H1 (cell line): ENCODE measurements around the gene SERPINE2. TPM values are rescaled to one million over a fixed set of nuclear protein-coding genes. Genes with fewer than 3 reads are reported as not detected.
A peak's percentile ranks its signal among the peaks of the same experiment; 100 is the strongest.

Experiments
- CHD2 ChIP-seq: IDR thresholded peaks from 2 replicates; pipeline ENCODE4 v1.6.1; 2012; ENCODE audit warnings: low read length, improper control_type of control experiment
- CREB1 ChIP-seq: IDR thresholded peaks from 2 replicates; pipeline ENCODE4 v1.6.1; 2012; ENCODE audit warnings: inconsistent platforms
- E2F6 ChIP-seq: IDR thresholded peaks from 2 replicates; pipeline ENCODE4 v1.6.1; 2012; ENCODE audit warnings: inconsistent platforms
- FOSL1 ChIP-seq: IDR thresholded peaks from 2 replicates; pipeline ENCODE4 v1.6.1; 2011; ENCODE audit warnings: mild to moderate bottlenecking, low read depth, low read length, moderate library complexity; ENCODE audit not compliant: insufficient read depth
- JUN ChIP-seq: IDR thresholded peaks from 2 replicates; pipeline ENCODE4 v1.6.1; 2011; ENCODE audit warnings: low read depth, mild to moderate bottlenecking, improper control_type of control experiment, low read length
- NRF1 ChIP-seq: IDR thresholded peaks from 2 replicates; pipeline ENCODE4 v1.6.1; 2011; ENCODE audit warnings: mild to moderate bottlenecking, low read depth, low read length, improper control_type of control experiment
- POU5F1 ChIP-seq: IDR thresholded peaks from 2 replicates; pipeline ENCODE4 v1.6.1; 2011; ENCODE audit warnings: low read depth, mild to moderate bottlenecking, low read length, moderate library complexity
- RAD21 ChIP-seq, 2 experiments: IDR thresholded peaks in 1 of 2; conservative IDR thresholded peaks in 1 of 2; 2 replicates each; pipeline ENCODE4 v1.6.1; 2011; ENCODE audit warnings: low read depth in 2 of 2, low read length in 2 of 2, improper control_type of control experiment in 1 of 2, inconsistent platforms in 1 of 2, mild to moderate bottlenecking in 1 of 2, moderate library complexity in 1 of 2
- RXRA ChIP-seq: IDR thresholded peaks from 2 replicates; pipeline ENCODE4 v1.6.1; 2011; ENCODE audit warnings: low read depth, mild to moderate bottlenecking, low read length, moderate library complexity; ENCODE audit not compliant: insufficient read depth
- SIN3A ChIP-seq, 2 experiments: IDR thresholded peaks in 1 of 2; conservative IDR thresholded peaks in 1 of 2; 2 replicates each; pipeline ENCODE4 v1.6.1; 2011 to 2012; ENCODE audit warnings: low read length in 2 of 2, improper control_type of control experiment in 1 of 2, low read depth in 1 of 2, mild to moderate bottlenecking in 1 of 2
- SP1 ChIP-seq: IDR thresholded peaks from 2 replicates; pipeline ENCODE4 v1.6.1; 2011; ENCODE audit warnings: low read depth, low read length
- polyA plus RNA-seq, 7 experiments: library from polyadenylated mRNA; depleted of rRNA in 3 of 7; stranded (reverse) in 5 of 7; unstranded in 2 of 7; fragments of >200 nt in 5 of 7; fragments of 200-250 nt in 2 of 7; gene quantifications; 1 replicate in 5 of 7; 2 replicates in 1 of 7; 4 replicates in 1 of 7; pipeline versions ENCODE4 v1.2.1 to v1.2.3, GENCODE V29; 2011 to 2013; ENCODE audit warnings: missing spikeins in 2 of 7, mixed read lengths in 2 of 7
- total RNA-seq: library from RNA; stranded (reverse); fragmentation: NEBNext Ultra II Directional; extraction: Animal tissue kit (Norgen Biotek cat#: 25700); gene quantifications from 2 replicates; pipeline ENCODE4 v1.2.1, GENCODE V29; 2021

SERPINE2 gene
- total and polyA plus RNA-seq, 2 of the 8 experiments (the other 6 are each of a cell fraction or from before 2014, with no cell fraction given): 26.2 to 76.0 TPM

GRCh38 chr2:224031358-224031970 lies 7.6 kb downstream of the SERPINE2 start (continued):
- TF ChIP-seq JUN: no peak
- TF ChIP-seq SIN3A (conservative IDR thresholded peaks at IDR 0.05 in 1 of 2, IDR thresholded peaks at IDR 0.05 in 1 of 2; ENCODE audit: low read depth in 1 of 2, low read length in 2 of 2): no peak
- TF ChIP-seq RAD21 (IDR thresholded peaks at IDR 0.05 in 1 of 2, conservative IDR thresholded peaks at IDR 0.05 in 1 of 2; ENCODE audit: low read depth in 2 of 2, low read length in 2 of 2): no peak
- peak; percentile 35; the same call in 1 of the 2 replicates for TF ChIP-seq SP1
- TF ChIP-seq POU5F1: no peak
- TF ChIP-seq CREB1: no peak
- TF ChIP-seq E2F6: peak; percentile 49; the same call in 1 of the 2 replicates
- no peak for TF ChIP-seq FOSL1
- no peak for TF ChIP-seq NRF1
- TF ChIP-seq CHD2: no peak
- TF ChIP-seq RXRA: no peak
